GM23338 (cell line): ENCODE measurements around the gene GUCD1. TPM values are rescaled to one million over a fixed set of nuclear protein-coding genes. Genes with fewer than 3 reads are reported as not detected.

Experiments used
- ATAC-seq: fragments of 200-7000 bp; cut with Tn5 transposase; 3 replicates; pipeline ENCODE4 v1.9.1; 2020
- DNase-seq: peaks from one replicate; pipeline ENCODE4 v3.0.0-alpha.2; 2015; ENCODE audit warnings: low spot score
- H2AFZ ChIP-seq: fragments of 200-600 bp; sonication (generic); 2 replicates; pipeline ENCODE4 v1.8.0; 2016; ENCODE audit warnings: antibody characterized with exemption, mild to moderate bottlenecking, moderate library complexity
- H3F3A ChIP-seq: fragments of 200-600 bp; sonication (generic); replicated peaks from 2 replicates; pipeline ENCODE4 v1.8.0; 2017; ENCODE audit warnings: antibody characterized with exemption, mixed run types, low read depth
- H3K27ac ChIP-seq: fragments of 200-600 bp; sonication (generic); 2 replicates; pipeline ENCODE4 v1.6.1; 2016; ENCODE audit warnings: low read depth
- H3K27me3 ChIP-seq: fragments of 200-600 bp; sonication (generic); 2 replicates; pipeline ENCODE4 v1.8.0; 2016; ENCODE audit warnings: mild to moderate bottlenecking, mixed run types, moderate library complexity; ENCODE audit not compliant: insufficient read depth
- H3K36me3 ChIP-seq: fragments of 200-600 bp; sonication (generic); 2 replicates; pipeline ENCODE4 v1.8.0; 2016; ENCODE audit warnings: mild to moderate bottlenecking; ENCODE audit not compliant: insufficient read depth
- H3K4me1 ChIP-seq: fragments of 200-600 bp; sonication (generic); 2 replicates; pipeline ENCODE4 v1.8.0; 2016; ENCODE audit warnings: mild to moderate bottlenecking, moderate library complexity; ENCODE audit not compliant: insufficient read depth
- H3K4me2 ChIP-seq: fragments of 200-600 bp; sonication (generic); 2 replicates; pipeline ENCODE4 v1.7.1; 2017; ENCODE audit warnings: mixed run types
- H3K4me3 ChIP-seq: fragments of 200-600 bp; sonication (generic); 2 replicates; pipeline ENCODE4 v1.6.1; 2016; ENCODE audit warnings: mixed run types
- H3K79me2 ChIP-seq: fragments of 200-600 bp; sonication (generic); replicated peaks from 2 replicates; pipeline ENCODE4 v1.8.0; 2017; ENCODE audit warnings: mild to moderate bottlenecking; ENCODE audit not compliant: insufficient read depth
- H3K9me2 ChIP-seq: fragments of 200-600 bp; sonication (generic); 2 replicates; pipeline ENCODE4 v1.8.0; 2017; ENCODE audit not compliant: insufficient read depth
- H4K20me1 ChIP-seq: fragments of 200-600 bp; sonication (generic); replicated peaks from 2 replicates; pipeline ENCODE4 v1.8.0; 2017; ENCODE audit warnings: mild to moderate bottlenecking; ENCODE audit not compliant: insufficient read depth
- H3K27ac Mint-ChIP-seq: 2 replicates; pipeline ENCODE4 v1.8.0; 2020; ENCODE audit warnings: inconsistent platforms, mild to moderate bottlenecking, moderate library complexity, mixed read lengths
- H3K27me3 Mint-ChIP-seq: 3 replicates; pipeline ENCODE4 v1.8.0; 2022; ENCODE audit warnings: low read depth, mild to moderate bottlenecking, moderate library complexity, mixed read lengths, inconsistent platforms; ENCODE audit not compliant: insufficient read depth, poor library complexity
- H3K36me3 Mint-ChIP-seq: 3 replicates; pipeline ENCODE4 v1.8.0; 2021; ENCODE audit warnings: low read depth, mild to moderate bottlenecking, inconsistent platforms, moderate library complexity, mixed read lengths
- H3K4me1 Mint-ChIP-seq: 3 replicates; pipeline ENCODE4 v1.8.0; 2020; ENCODE audit warnings: mild to moderate bottlenecking, inconsistent platforms, mixed read lengths
- H3K4me3 Mint-ChIP-seq: 3 replicates; pipeline ENCODE4 v1.8.0; 2021; ENCODE audit warnings: moderate library complexity, mild to moderate bottlenecking, inconsistent platforms, mixed read lengths
- H3K9me3 Mint-ChIP-seq: 3 replicates; pipeline ENCODE4 v1.8.0; 2020; ENCODE audit warnings: moderate library complexity, mild to moderate bottlenecking, inconsistent platforms, mixed read lengths
- CREB1 ChIP-seq: fragments of 250-450 bp; sonication (Bioruptor Pico); IDR thresholded peaks from 2 replicates; pipeline ENCODE4 v1.5.0; 2020; ENCODE audit warnings: low read depth, mild to moderate bottlenecking, moderate library complexity
- EZH2 ChIP-seq: fragments of 200-600 bp; sonication (generic); IDR thresholded peaks from one replicate; pipeline ENCODE4 v1.8.0; 2017; ENCODE audit warnings: antibody characterized with exemption, mild to moderate bottlenecking, low read depth; ENCODE audit not compliant: unreplicated experiment
- EZH2phosphoT487 ChIP-seq: fragments of 200-600 bp; sonication (generic); IDR thresholded peaks from one replicate; pipeline ENCODE4 v1.8.1; 2018; ENCODE audit warnings: antibody characterized with exemption; ENCODE audit not compliant: unreplicated experiment
- JUNB ChIP-seq: IDR thresholded peaks from one replicate; pipeline ENCODE4 v1.6.1; 2016; ENCODE audit warnings: antibody characterized with exemption; ENCODE audit not compliant: unreplicated experiment
- POLR2AphosphoS5 ChIP-seq: IDR thresholded peaks from 2 replicates; pipeline ENCODE4 v1.6.1; 2016; ENCODE audit warnings: antibody characterized with exemption, low read depth
- ZNF114 ChIP-seq: fragments of 250-450 bp; sonication (Bioruptor Pico); IDR thresholded peaks from 2 replicates; pipeline ENCODE4 v1.5.0; 2020; ENCODE audit warnings: mild to moderate bottlenecking, moderate library complexity
- ZNF331 ChIP-seq: fragments of 250-450 bp; sonication (Bioruptor Pico); IDR thresholded peaks from 2 replicates; pipeline ENCODE4 v1.5.0; 2020; ENCODE audit warnings: low read depth, mild to moderate bottlenecking, moderate library complexity
- polyA plus RNA-seq: library from polyadenylated mRNA; unstranded; fragments of >200 nt; fragmentation: Nextera tagmentation; extraction: Ambion mirVana; gene quantifications from 2 replicates; pipeline ENCODE4 v1.2.1, GENCODE V29; 2016
- total RNA-seq: library from RNA; depleted of rRNA; stranded (reverse); fragments of >200 nt; shearing (Covaris generic); gene quantifications from 2 replicates; pipeline ENCODE4 v1.2.3, GENCODE V29; 2014
- TF ChIP-seq, protein P1 (sequence below): IDR thresholded peaks from 2 replicates; pipeline ENCODE4 v1.6.1; 2016; ENCODE audit warnings: antibody characterized with exemption
- TF ChIP-seq, protein P2 (sequence below): fragments of 250-450 bp; sonication (Bioruptor Pico); IDR thresholded peaks from 2 replicates; pipeline ENCODE4 v1.5.0; 2020; ENCODE audit warnings: mild to moderate bottlenecking, moderate library complexity
- TF ChIP-seq, protein P3 (sequence below), 2 experiments: fragments of 200-600 bp in 1 of 2; sonication (generic) in 1 of 2; conservative IDR thresholded peaks; 2 replicates each; pipeline versions ENCODE4 v1.5.1 to v1.6.1; 2016 to 2017; ENCODE audit warnings: antibody characterized with exemption in 2 of 2, low read depth in 2 of 2, mild to moderate bottlenecking in 2 of 2, moderate library complexity in 1 of 2

Gene GUCD1
- total and polyA plus RNA-seq, 2 experiments from 2014 or later: 39.0 to 106 TPM

DNA sequence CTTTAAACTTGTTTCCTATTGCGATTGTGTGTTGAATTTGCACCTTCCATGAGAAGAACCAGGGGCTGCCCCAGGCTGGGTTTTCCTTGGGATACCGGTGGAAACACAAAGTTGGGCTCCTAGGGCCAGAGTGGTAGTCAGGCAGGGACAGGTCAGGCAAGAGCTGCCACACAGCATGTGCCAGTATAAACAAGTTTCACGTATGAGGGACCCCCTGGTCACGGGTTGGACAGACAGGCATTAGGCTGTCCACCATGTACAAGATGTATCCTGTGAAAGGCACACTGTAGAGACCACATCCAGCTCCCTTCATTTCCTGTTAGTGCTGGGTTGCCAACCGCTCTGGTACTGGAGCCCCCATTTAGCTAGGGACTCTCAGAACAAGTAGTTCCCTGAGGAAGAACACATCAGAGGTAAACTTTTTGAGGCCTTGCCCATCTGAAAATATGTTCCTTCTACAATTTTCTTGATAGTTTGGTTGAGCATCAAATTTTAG is 51.0 kb downstream of the GUCD1 start:
- Mint-ChIP-seq H3K27me3 (peaks cover 4% of the 10 kb centered on the region), H3K9me3 (no peaks in the 10 kb centered on the region), H3K4me3 (no peak overlapping the region), H3K36me3 (no peaks in the 10 kb centered on the region), H3K27ac (no peak overlapping the region), H3K4me1 (peaks cover 28% of the 10 kb centered on the region)
- no peaks in the 10 kb centered on the region for H3K79me2 ChIP-seq
- no peak overlapping the region for H3K4me2 ChIP-seq
- no peaks in the 10 kb centered on the region for H4K20me1 ChIP-seq
- peaks cover 13% of the 10 kb centered on the region for H3K4me1 ChIP-seq
- no peak for TF ChIP-seq CREB1 (CRISPR knock-in tag)
- TF ChIP-seq EZH2: no peak
- TF ChIP-seq POLR2AphosphoS5: no peak
- no peak for TF ChIP-seq ZNF331 (CRISPR knock-in tag)
- TF ChIP-seq, protein P1, sequence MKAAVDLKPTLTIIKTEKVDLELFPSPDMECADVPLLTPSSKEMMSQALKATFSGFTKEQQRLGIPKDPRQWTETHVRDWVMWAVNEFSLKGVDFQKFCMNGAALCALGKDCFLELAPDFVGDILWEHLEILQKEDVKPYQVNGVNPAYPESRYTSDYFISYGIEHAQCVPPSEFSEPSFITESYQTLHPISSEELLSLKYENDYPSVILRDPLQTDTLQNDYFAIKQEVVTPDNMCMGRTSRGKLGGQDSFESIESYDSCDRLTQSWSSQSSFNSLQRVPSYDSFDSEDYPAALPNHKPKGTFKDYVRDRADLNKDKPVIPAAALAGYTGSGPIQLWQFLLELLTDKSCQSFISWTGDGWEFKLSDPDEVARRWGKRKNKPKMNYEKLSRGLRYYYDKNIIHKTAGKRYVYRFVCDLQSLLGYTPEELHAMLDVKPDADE: no peak
- no peak overlapping the region for H3K4me3 ChIP-seq
- no peaks in the 10 kb centered on the region; the same call in 1 of the 2 replicates for H3F3A ChIP-seq
- no peaks in the 10 kb centered on the region for H3K36me3 ChIP-seq
- no peak overlapping the region for H2AFZ ChIP-seq
- 0 out of 2 replicates have a peak, but pooled peaks cover 6% of the 10 kb centered on the region for H3K9me2 ChIP-seq
- ATAC-seq (no peak), DNase-seq (no peak)
- H3K27me3 ChIP-seq: no peaks in the 10 kb centered on the region
- no peak overlapping the region for H3K27ac ChIP-seq

DNA sequence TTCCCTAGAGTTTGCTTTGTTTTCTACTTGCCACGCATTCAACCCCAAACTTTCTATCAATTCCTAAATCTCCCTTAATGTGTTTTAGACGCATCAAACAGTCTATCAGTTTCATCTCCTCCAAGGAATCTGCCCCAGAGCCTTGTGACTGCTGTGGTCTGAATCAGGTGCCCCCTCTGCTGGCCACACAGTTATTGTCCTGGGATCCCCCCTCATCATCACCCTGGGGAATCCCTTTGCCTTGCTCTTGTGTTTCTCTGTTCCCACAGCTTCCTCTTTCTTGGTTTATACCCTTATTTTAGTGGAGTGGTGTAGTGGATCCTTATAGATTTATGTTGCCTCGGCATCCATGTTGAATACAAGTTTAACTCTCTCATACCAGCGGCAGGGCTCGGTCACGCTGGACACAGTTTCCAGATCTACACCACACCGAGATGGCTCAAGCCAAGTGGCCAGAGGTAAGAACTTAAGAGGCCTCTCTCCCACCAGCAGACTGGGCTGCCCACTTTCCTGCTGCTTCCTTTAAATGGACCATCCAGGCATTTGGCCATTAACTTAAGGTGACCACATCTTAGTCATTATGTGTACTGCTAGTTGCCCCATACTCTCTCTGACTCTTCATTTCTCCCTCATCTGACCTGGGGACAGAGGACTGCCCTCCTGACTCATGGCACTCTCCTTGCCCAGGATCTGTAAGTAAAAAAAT is 51.6 kb downstream of the GUCD1 start:
- Histone ChIP-seq H3K9me2 (no peaks in the 10 kb centered on the region), H3K4me1 (peaks cover 13% of the 10 kb centered on the region), H3K36me3 (no peaks in the 10 kb centered on the region), H4K20me1 (no peaks in the 10 kb centered on the region), H3K4me3 (no peak overlapping the region), H3F3A (no peaks in the 10 kb centered on the region; the same call in 1 of the 2 replicates), H3K4me2 (no peak overlapping the region), H3K27ac (no peak overlapping the region), H3K27me3 (no peaks in the 10 kb centered on the region), H3K79me2 (no peaks in the 10 kb centered on the region), H2AFZ (no peak overlapping the region)
- no peaks in the 10 kb centered on the region for H3K9me3 Mint-ChIP-seq
- H3K4me3 Mint-ChIP-seq: no peak overlapping the region
- ATAC-seq: peak; percentile 73
- no peaks in the 10 kb centered on the region for H3K36me3 Mint-ChIP-seq
- peaks cover 28% of the 10 kb centered on the region for H3K4me1 Mint-ChIP-seq
- TF ChIP-seq, protein P2, sequence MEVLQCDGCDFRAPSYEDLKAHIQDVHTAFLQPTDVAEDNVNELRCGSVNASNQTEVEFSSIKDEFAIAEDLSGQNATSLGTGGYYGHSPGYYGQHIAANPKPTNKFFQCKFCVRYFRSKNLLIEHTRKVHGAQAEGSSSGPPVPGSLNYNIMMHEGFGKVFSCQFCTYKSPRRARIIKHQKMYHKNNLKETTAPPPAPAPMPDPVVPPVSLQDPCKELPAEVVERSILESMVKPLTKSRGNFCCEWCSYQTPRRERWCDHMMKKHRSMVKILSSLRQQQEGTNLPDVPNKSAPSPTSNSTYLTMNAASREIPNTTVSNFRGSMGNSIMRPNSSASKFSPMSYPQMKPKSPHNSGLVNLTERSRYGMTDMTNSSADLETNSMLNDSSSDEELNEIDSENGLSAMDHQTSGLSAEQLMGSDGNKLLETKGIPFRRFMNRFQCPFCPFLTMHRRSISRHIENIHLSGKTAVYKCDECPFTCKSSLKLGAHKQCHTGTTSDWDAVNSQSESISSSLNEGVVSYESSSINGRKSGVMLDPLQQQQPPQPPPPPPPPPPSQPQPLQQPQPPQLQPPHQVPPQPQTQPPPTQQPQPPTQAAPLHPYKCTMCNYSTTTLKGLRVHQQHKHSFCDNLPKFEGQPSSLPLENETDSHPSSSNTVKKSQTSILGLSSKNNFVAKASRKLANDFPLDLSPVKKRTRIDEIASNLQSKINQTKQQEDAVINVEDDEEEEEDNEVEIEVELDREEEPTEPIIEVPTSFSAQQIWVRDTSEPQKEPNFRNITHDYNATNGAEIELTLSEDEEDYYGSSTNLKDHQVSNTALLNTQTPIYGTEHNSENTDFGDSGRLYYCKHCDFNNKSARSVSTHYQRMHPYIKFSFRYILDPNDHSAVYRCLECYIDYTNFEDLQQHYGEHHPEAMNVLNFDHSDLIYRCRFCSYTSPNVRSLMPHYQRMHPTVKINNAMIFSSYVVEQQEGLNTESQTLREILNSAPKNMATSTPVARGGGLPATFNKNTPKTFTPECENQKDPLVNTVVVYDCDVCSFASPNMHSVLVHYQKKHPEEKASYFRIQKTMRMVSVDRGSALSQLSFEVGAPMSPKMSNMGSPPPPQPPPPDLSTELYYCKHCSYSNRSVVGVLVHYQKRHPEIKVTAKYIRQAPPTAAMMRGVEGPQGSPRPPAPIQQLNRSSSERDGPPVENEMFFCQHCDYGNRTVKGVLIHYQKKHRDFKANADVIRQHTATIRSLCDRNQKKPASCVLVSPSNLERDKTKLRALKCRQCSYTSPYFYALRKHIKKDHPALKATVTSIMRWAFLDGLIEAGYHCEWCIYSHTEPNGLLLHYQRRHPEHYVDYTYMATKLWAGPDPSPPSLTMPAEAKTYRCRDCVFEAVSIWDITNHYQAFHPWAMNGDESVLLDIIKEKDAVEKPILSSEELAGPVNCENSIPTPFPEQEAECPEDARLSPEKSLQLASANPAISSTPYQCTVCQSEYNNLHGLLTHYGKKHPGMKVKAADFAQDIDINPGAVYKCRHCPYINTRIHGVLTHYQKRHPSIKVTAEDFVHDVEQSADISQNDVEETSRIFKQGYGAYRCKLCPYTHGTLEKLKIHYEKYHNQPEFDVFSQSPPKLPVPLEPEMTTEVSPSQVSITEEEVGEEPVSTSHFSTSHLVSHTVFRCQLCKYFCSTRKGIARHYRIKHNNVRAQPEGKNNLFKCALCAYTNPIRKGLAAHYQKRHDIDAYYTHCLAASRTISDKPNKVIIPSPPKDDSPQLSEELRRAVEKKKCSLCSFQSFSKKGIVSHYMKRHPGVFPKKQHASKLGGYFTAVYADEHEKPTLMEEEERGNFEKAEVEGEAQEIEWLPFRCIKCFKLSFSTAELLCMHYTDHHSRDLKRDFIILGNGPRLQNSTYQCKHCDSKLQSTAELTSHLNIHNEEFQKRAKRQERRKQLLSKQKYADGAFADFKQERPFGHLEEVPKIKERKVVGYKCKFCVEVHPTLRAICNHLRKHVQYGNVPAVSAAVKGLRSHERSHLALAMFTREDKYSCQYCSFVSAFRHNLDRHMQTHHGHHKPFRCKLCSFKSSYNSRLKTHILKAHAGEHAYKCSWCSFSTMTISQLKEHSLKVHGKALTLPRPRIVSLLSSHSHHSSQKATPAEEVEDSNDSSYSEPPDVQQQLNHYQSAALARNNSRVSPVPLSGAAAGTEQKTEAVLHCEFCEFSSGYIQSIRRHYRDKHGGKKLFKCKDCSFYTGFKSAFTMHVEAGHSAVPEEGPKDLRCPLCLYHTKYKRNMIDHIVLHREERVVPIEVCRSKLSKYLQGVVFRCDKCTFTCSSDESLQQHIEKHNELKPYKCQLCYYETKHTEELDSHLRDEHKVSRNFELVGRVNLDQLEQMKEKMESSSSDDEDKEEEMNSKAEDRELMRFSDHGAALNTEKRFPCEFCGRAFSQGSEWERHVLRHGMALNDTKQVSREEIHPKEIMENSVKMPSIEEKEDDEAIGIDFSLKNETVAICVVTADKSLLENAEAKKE: no peak
- TF ChIP-seq EZH2phosphoT487: no peak
- TF ChIP-seq JUNB: no peak
- TF ChIP-seq ZNF114 (CRISPR knock-in tag): no peak
- no peak for TF ChIP-seq POLR2AphosphoS5
- TF ChIP-seq, protein P3, sequence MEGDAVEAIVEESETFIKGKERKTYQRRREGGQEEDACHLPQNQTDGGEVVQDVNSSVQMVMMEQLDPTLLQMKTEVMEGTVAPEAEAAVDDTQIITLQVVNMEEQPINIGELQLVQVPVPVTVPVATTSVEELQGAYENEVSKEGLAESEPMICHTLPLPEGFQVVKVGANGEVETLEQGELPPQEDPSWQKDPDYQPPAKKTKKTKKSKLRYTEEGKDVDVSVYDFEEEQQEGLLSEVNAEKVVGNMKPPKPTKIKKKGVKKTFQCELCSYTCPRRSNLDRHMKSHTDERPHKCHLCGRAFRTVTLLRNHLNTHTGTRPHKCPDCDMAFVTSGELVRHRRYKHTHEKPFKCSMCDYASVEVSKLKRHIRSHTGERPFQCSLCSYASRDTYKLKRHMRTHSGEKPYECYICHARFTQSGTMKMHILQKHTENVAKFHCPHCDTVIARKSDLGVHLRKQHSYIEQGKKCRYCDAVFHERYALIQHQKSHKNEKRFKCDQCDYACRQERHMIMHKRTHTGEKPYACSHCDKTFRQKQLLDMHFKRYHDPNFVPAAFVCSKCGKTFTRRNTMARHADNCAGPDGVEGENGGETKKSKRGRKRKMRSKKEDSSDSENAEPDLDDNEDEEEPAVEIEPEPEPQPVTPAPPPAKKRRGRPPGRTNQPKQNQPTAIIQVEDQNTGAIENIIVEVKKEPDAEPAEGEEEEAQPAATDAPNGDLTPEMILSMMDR (conservative IDR thresholded peaks at IDR 0.05; ENCODE audit: low read depth in 2 of 2): peak; percentile 84 to 88
- TF ChIP-seq, protein P1: no peak
- H3K27ac Mint-ChIP-seq: no peak overlapping the region
- peak; percentile 83 for DNase-seq
- H3K27me3 Mint-ChIP-seq: peaks cover 4% of the 10 kb centered on the region
